ENCODE results near the gene UGT1A6.
"Not testable (repeated sequence)": the region's sequence is repeated elsewhere in the genome, so short reads cannot be mapped to it uniquely, and the experiment has no call there.

UGT1A6 gene

GRCh38 chr2:233686928-233687327, 5.8 kb upstream of the UGT1A6 start:
- DNase-seq (ENCODE audit: low spot score): no peak

- no peak for DNase-seq (ENCODE audit: low spot score)
Measured at GRCh38 chr2:233688341-233688740, 4.3 kb upstream of the UGT1A6 start.

- DNase-seq (ENCODE audit: low spot score): no peak
Measured at GRCh38 chr2:233689031-233689430, 3.7 kb upstream of the UGT1A6 start.

GRCh38 chr2:233689501-233689900, 3.2 kb upstream of the UGT1A6 start:
- DNase-seq (ENCODE audit: low spot score): no peak

GRCh38 chr2:233690444-233690843, 2.2 kb upstream of the UGT1A6 start:
- no peak for DNase-seq (ENCODE audit: low spot score)

- DNase-seq (ENCODE audit: low spot score): no peak
Measured at GRCh38 chr2:233691443-233692433, 952 bp upstream of the UGT1A6 start.

GRCh38 chr2:233693963-233694362, 1.3 kb downstream of the UGT1A6 start:
- DNase-seq (ENCODE audit: low spot score): no peak

GRCh38 chr2:233698740-233699139, 6.0 kb downstream of the UGT1A6 start:
- no peak for DNase-seq (ENCODE audit: low spot score)

GRCh38 chr2:233699424-233700027, 6.8 kb downstream of the UGT1A6 start:
- no peak for DNase-seq (ENCODE audit: low spot score)

- DNase-seq (ENCODE audit: low spot score): no peak
Measured at GRCh38 chr2:233700028-233700635, 7.4 kb downstream of the UGT1A6 start.

- DNase-seq (ENCODE audit: low spot score): not testable (repeated sequence)
Measured at GRCh38 chr2:233700842-233701241, 8.2 kb downstream of the UGT1A6 start.

- no peak for DNase-seq (ENCODE audit: low spot score)
Measured at GRCh38 chr2:233702238-233702637, 9.5 kb downstream of the UGT1A6 start.

GRCh38 chr2:233705911-233706506, 13.3 kb downstream of the UGT1A6 start:
- no peak for DNase-seq (ENCODE audit: low spot score)

GRCh38 chr2:233706720-233707119, 14.0 kb downstream of the UGT1A6 start:
- no peak for DNase-seq (ENCODE audit: low spot score)

- DNase-seq (ENCODE audit: low spot score): no peak
Measured at GRCh38 chr2:233707940-233708644, 15.4 kb downstream of the UGT1A6 start.

GRCh38 chr2:233708942-233709341, 16.3 kb downstream of the UGT1A6 start:
- no peak for DNase-seq (ENCODE audit: low spot score)

GRCh38 chr2:233711312-233712008, 18.8 kb downstream of the UGT1A6 start:
- peak; percentile 63 for DNase-seq (ENCODE audit: low spot score)

GRCh38 chr2:233712611-233713261, 20.0 kb downstream of the UGT1A6 start, which contains the start of gene UGT1A5:
TSS of gene UGT1A5 (plus strand) at chr2:233712907. CDS start at chr2:233712992, 85 bp downstream.
- DNase-seq (ENCODE audit: low spot score): no peak

GRCh38 chr2:233713262-233713615, 20.5 kb downstream of the UGT1A6 start:
- no peak for DNase-seq (ENCODE audit: low spot score)

GRCh38 chr2:233714121-233714520, 21.4 kb downstream of the UGT1A6 start:
- no peak for DNase-seq (ENCODE audit: low spot score)

GRCh38 chr2:233718552-233718951, 25.9 kb downstream of the UGT1A6 start, which contains the start of gene UGT1A4:
TSS of gene UGT1A4 (plus strand) at chr2:233718736. CDS start at chr2:233718821, 85 bp downstream.
- DNase-seq (ENCODE audit: low spot score): no peak

Data from hepatic stellate cell (primary cell).